ENCODE results near the gene ZNF618. TPM values are rescaled to one million over a fixed set of nuclear protein-coding genes. Genes with fewer than 3 reads are reported as not detected.

The ZNF618 gene
- polyA plus RNA-seq, 3 donors = 0.53 to 1.9 (median 0.78) TPM

DNA sequence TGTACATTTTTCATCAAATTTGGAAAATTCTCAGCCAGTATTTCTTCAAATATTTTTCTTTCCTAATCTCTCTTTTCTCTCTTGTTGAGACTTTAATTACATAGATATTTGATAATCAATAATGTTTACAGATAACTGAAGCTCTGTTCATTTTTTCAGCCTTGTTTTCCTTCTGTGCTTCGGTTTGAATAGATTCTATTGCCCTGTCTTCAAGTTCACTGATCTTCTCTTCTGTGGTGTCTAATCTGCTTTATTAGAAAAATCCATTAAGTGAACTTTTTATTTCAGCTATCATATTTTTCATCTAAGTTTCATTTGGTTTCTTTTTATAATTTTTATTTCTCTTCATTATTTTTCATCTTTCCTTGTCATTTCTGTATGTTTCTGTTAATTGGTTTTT, 147.9 kb downstream of the ZNF618 start:
- Histone ChIP-seq H3K9me3 (replicated peaks in 1 of 2; ENCODE audit: control insufficient read depth in 1 of 2, insufficient read depth in 1 of 2, low read length in 2 of 2) (peaks cover 2 to 14% of the 10 kb centered on the region in 2 donors), H3K79me2 (ENCODE audit: insufficient read depth, low read length) (no peaks in the 10 kb centered on the region), H3K4me1 (ENCODE audit: control insufficient read depth in 1 of 2, insufficient read depth in 2 of 2, low read length in 2 of 2) (peaks cover 0 to 11% of the 10 kb centered on the region in 2 donors), H3K36me3 (replicated peaks in 1 of 2; ENCODE audit: control insufficient read depth in 1 of 2, insufficient read depth in 2 of 2, low read length in 2 of 2) (peaks cover 0 to 9% of the 10 kb centered on the region in 2 donors), H2AFZ (ENCODE audit: insufficient read depth, low read depth, low read length, poor library complexity, severe bottlenecking) (no peak overlapping the region), H3K4me2 (replicated peaks; ENCODE audit: extremely low read depth, low read length, poor library complexity, severe bottlenecking) (no peak overlapping the region), H3K27me3 (ENCODE audit: control insufficient read depth in 2 of 2, insufficient read depth in 2 of 2, low read length in 2 of 2) (no peaks in the 10 kb centered on the region), H3K27ac (ENCODE audit: low read depth in 1 of 2, low read length in 2 of 2) (no peak overlapping the region), H3K9ac (ENCODE audit: insufficient read depth, low read length, poor library complexity, severe bottlenecking) (no peak overlapping the region), H4K20me1 (ENCODE audit: insufficient read depth, low read length) (no peaks in the 10 kb centered on the region), H3K4me3 (replicated peaks in 1 of 3; ENCODE audit: low read depth in 2 of 3, low read length in 3 of 3) (no peak overlapping the region)
- DNase-seq = no peak
- Mint-ChIP-seq H3K9me3 (peaks cover 10 to 18% (median 16%) of the 10 kb centered on the region in 7 donors), H3K4me1 (peaks cover 11% of the 10 kb centered on the region), H3K36me3 (peaks cover 29 to 36% of the 10 kb centered on the region in 2 donors), H3K4me3 (no peak overlapping the region), H3K27me3 (ENCODE audit: low read depth in 3 of 3) (peaks cover 0 to 2% (median 0%) of the 10 kb centered on the region in 3 donors), H3K27ac (no peak overlapping the region)
- intact Hi-C loops (cut with micrococcal nuclease) = no loop called here
- TF ChIP-seq, protein P1, sequence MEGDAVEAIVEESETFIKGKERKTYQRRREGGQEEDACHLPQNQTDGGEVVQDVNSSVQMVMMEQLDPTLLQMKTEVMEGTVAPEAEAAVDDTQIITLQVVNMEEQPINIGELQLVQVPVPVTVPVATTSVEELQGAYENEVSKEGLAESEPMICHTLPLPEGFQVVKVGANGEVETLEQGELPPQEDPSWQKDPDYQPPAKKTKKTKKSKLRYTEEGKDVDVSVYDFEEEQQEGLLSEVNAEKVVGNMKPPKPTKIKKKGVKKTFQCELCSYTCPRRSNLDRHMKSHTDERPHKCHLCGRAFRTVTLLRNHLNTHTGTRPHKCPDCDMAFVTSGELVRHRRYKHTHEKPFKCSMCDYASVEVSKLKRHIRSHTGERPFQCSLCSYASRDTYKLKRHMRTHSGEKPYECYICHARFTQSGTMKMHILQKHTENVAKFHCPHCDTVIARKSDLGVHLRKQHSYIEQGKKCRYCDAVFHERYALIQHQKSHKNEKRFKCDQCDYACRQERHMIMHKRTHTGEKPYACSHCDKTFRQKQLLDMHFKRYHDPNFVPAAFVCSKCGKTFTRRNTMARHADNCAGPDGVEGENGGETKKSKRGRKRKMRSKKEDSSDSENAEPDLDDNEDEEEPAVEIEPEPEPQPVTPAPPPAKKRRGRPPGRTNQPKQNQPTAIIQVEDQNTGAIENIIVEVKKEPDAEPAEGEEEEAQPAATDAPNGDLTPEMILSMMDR (IDR thresholded peaks at IDR 0.05) = no peak
- WGBS (ENCODE audit: insufficient coverage) = no CpG with 5 or more reads among the region's 1 CpG

DNA sequence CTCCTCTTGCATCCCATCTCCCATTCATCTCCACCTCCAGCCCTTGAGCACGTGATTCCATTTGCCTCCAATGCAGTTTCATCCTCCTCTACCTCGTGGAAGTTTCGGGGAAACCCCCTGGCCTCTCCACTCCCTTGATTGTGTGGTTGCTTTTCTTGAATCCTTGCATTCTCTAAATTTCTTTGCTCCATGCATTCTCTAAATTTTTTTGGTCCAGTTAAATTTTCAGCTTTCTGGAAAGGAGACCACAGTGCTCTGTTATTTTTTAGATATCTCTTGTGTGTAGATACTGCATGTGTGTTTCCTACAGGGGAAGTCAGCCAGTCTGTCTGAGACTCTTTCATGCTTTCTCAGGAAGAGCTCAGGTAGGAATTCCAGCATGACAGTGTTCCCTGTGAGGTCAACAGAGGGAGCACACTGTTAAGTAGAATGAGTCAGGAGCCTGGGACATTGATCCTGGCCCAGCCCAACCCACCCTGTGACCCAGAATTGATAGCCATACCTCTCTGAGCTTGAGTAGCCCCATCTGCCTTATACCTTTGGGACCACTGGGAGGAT, 149.2 kb downstream of the ZNF618 start:
- Histone ChIP-seq H2AFZ (ENCODE audit: insufficient read depth, low read depth, low read length, poor library complexity, severe bottlenecking) (no peak overlapping the region), H3K36me3 (replicated peaks in 1 of 2; ENCODE audit: control insufficient read depth in 1 of 2, insufficient read depth in 2 of 2, low read length in 2 of 2) (peaks cover 0 to 21% of the 10 kb centered on the region in 2 donors), H3K27me3 (ENCODE audit: control insufficient read depth in 2 of 2, insufficient read depth in 2 of 2, low read length in 2 of 2) (no peaks in the 10 kb centered on the region), H3K27ac (ENCODE audit: low read depth in 1 of 2, low read length in 2 of 2) (no peak overlapping the region), H3K4me3 (replicated peaks in 1 of 3; ENCODE audit: low read depth in 2 of 3, low read length in 3 of 3) (no peak overlapping the region), H3K4me1 (ENCODE audit: control insufficient read depth in 1 of 2, insufficient read depth in 2 of 2, low read length in 2 of 2) (peaks cover 0 to 11% of the 10 kb centered on the region in 2 donors), H3K79me2 (ENCODE audit: insufficient read depth, low read length) (no peaks in the 10 kb centered on the region), H3K4me2 (replicated peaks; ENCODE audit: extremely low read depth, low read length, poor library complexity, severe bottlenecking) (no peak overlapping the region), H3K9ac (ENCODE audit: insufficient read depth, low read length, poor library complexity, severe bottlenecking) (no peak overlapping the region), H4K20me1 (ENCODE audit: insufficient read depth, low read length) (no peaks in the 10 kb centered on the region), H3K9me3 (replicated peaks in 1 of 2; ENCODE audit: control insufficient read depth in 1 of 2, insufficient read depth in 1 of 2, low read length in 2 of 2) (peaks cover 2 to 14% of the 10 kb centered on the region in 2 donors)
- intact Hi-C loops (cut with micrococcal nuclease) = no loop called here
- H3K27me3 Mint-ChIP-seq (ENCODE audit: low read depth in 3 of 3) = peaks cover 0 to 2% (median 0%) of the 10 kb centered on the region in 3 donors
- peaks cover 11% of the 10 kb centered on the region for H3K4me1 Mint-ChIP-seq
- no peak overlapping the region for H3K27ac Mint-ChIP-seq
- no peak for DNase-seq
- H3K9me3 Mint-ChIP-seq = peaks cover 10 to 18% (median 16%) of the 10 kb centered on the region in 7 donors
- WGBS (ENCODE audit: insufficient coverage) = 100% methylated on average over 1 of the region's 3 CpGs
- TF ChIP-seq, protein P1 (IDR thresholded peaks at IDR 0.05) = no peak
- peaks cover 35 to 38% of the 10 kb centered on the region in 2 donors for H3K36me3 Mint-ChIP-seq
- H3K4me3 Mint-ChIP-seq = no peak overlapping the region

All from CD14-positive monocyte (primary cell).